A549 (cell line): ENCODE data around the gene KIFC3.

Experiments
- CEBPB ChIP-seq, 2 experiments: fragments of >200 bp in 1 of 2; sonication (Bioruptor Twin) in 1 of 2; formaldehyde crosslinking in 1 of 2; IDR thresholded peaks; 2 replicates each; pipeline ENCODE4 v1.6.1; 2012 to 2016
- CTCF ChIP-seq: fragments of >200 bp; sonication (Bioruptor Twin); formaldehyde crosslinking; IDR thresholded peaks from 3 replicates; pipeline ENCODE4 v1.5.1; 2016
- EP300 ChIP-seq, 2 experiments: fragments of >200 bp; sonication (Bioruptor Twin); formaldehyde crosslinking; IDR thresholded peaks; 2 replicates in 1 of 2; 3 replicates in 1 of 2; pipeline ENCODE4 v1.6.1; 2016 to 2017
- PBX3 ChIP-seq: IDR thresholded peaks from 2 replicates; pipeline ENCODE4 v1.6.1; 2012
- POLR2A ChIP-seq: IDR thresholded peaks from 2 replicates; pipeline ENCODE4 v1.6.1; 2012; ENCODE audit warnings: mild to moderate bottlenecking, low read length
- RCOR1 ChIP-seq: fragments of 150-350 bp; IDR thresholded peaks from 2 replicates; pipeline ENCODE4 v1.6.1; 2014; ENCODE audit warnings: antibody characterized with exemption, low read length, low read depth
- RFX5 ChIP-seq: fragments of 450-650 bp; IDR thresholded peaks from 2 replicates; pipeline ENCODE4 v1.7.1; 2014; ENCODE audit warnings: antibody characterized with exemption, mild to moderate bottlenecking, moderate library complexity

- TF ChIP-seq EP300 (IDR thresholded peaks at IDR 0.05) = no peak
- no peak for TF ChIP-seq CEBPB (IDR thresholded peaks at IDR 0.05)
- TF ChIP-seq PBX3 = no peak
- TF ChIP-seq RFX5 = no peak
- no peak for TF ChIP-seq CTCF
- TF ChIP-seq POLR2A = no peak
- TF ChIP-seq RCOR1 = no peak
These were observed 11.2 kb upstream of the KIFC3 start for GRCh38 chr16:57813466-57813865.
